Upper lobe of left lung (tissue), 6 donors: ENCODE measurements around the gene TRMT61A. TPM values are rescaled to one million over a fixed set of nuclear protein-coding genes. Genes with fewer than 3 reads are reported as not detected.

Source experiments
- ATAC-seq, 2 donors: fragments of 200-7000 bp; cut with Tn5 transposase; one replicate each; pipeline ENCODE4 v1.9.1; 2022; ENCODE audit warnings: mild to moderate bottlenecking in 2 of 2, moderate library complexity in 2 of 2; ENCODE audit not compliant: low FRiP score in 2 of 2
- DNase-seq, 2 donors: peaks; one replicate each; pipeline ENCODE4 v3.0.0-alpha.2; 2019 to 2020
- H3K27ac ChIP-seq, 4 donors: fragments of 200-600 bp; sonication (generic); one replicate each; pipeline ENCODE4 v1.5.1; 2016 to 2019
- H3K27me3 ChIP-seq, 4 donors: fragments of 200-600 bp; sonication (generic); one replicate each; pipeline ENCODE4 v1.5.1; 2017 to 2019
- H3K36me3 ChIP-seq, 4 donors: fragments of 200-600 bp; sonication (generic); one replicate each; pipeline ENCODE4 v1.5.1; 2016 to 2019
- H3K4me1 ChIP-seq, 4 donors: fragments of 200-600 bp; sonication (generic); one replicate each; pipeline ENCODE4 v1.5.1; 2018 to 2019
- H3K4me3 ChIP-seq, 4 donors: fragments of 200-600 bp; sonication (generic); one replicate each; pipeline ENCODE4 v1.5.1; 2017 to 2019; ENCODE audit warnings: mild to moderate bottlenecking in 2 of 4, moderate library complexity in 1 of 4
- H3K9me3 ChIP-seq, 4 donors: fragments of 200-600 bp; sonication (generic); one replicate each; pipeline ENCODE4 v1.5.1; 2018 to 2019
- CTCF ChIP-seq, 6 experiments: fragments of 450-650 bp in 4 of 6; fragments of 200-600 bp in 2 of 6; sonication (generic) in 2 of 6; IDR thresholded peaks; one replicate each; pipeline ENCODE4 v1.5.1; 2016 to 2019; ENCODE audit warnings: antibody characterized with exemption in 6 of 6
- EP300 ChIP-seq, 4 donors: sonication (generic); formaldehyde crosslinking; IDR thresholded peaks; one replicate each; pipeline ENCODE4 v1.5.1; 2017; ENCODE audit warnings: antibody characterized with exemption in 4 of 4, control low read depth in 2 of 4
- POLR2A ChIP-seq, 4 donors: fragments of 450-650 bp; IDR thresholded peaks; one replicate each; pipeline ENCODE4 v1.5.1; 2016 to 2017; ENCODE audit warnings: antibody characterized with exemption in 4 of 4, mild to moderate bottlenecking in 2 of 4
- POLR2AphosphoS5 ChIP-seq, 2 donors: sonication (generic); formaldehyde crosslinking; IDR thresholded peaks; one replicate each; pipeline ENCODE4 v1.5.1; 2017; ENCODE audit warnings: antibody characterized with exemption in 2 of 2
- WGBS, 2 donors: methylation state at CpG; one replicate each; pipeline ENCODE4 v1.1.5; 2017 to 2018; 5-methylcytosine and 5-hydroxymethylcytosine counted together
- total RNA-seq, 6 donors: library from RNA; depleted of rRNA in 4 of 6; stranded (reverse); fragments of >200 nt in 4 of 6; gene quantifications; one replicate each; pipeline versions ENCODE4 v1.1.0 to v1.2.1, GENCODE V29; 2016 to 2021
- donor health status: DM: no; HTN: no; CAD: no; lungs with moderate emphysema.
- donor health status: DM: no; HTN: yes; CAD: no; lungs with severe emphysema.

The TRMT61A gene
- total RNA-seq, 6 donors from 2014 or later, result 6.7 to 25.1 (median 15.0) TPM

- Histone ChIP-seq H3K4me1 (peaks cover 32 to 55% (median 37%) of the 10 kb centered on the region in 4 donors), H3K36me3 (no peaks in the 10 kb centered on the region)
- no peak for TF ChIP-seq EP300 (IDR thresholded peaks at IDR 0.05)
- TF ChIP-seq CTCF (IDR thresholded peaks at IDR 0.05), result no peak
- TF ChIP-seq POLR2AphosphoS5 (IDR thresholded peaks at IDR 0.05), result no peak
- no peak for TF ChIP-seq POLR2A (IDR thresholded peaks at IDR 0.05)
Observed at GRCh38 chr14:103547455-103547940, 18.5 kb downstream of the TRMT61A start.

GRCh38 chr14:103547941-103548462 is 19.0 kb downstream of the TRMT61A start:
- no peaks in the 10 kb centered on the region for H3K27me3 ChIP-seq
- no peaks in the 10 kb centered on the region for H3K9me3 ChIP-seq
- peaks cover 27 to 55% (median 32%) of the 10 kb centered on the region in 4 donors for H3K4me1 ChIP-seq
- H3K27ac ChIP-seq, result no peak overlapping the region
- ATAC-seq (no peak), DNase-seq (peak in 1 of 2 donors; percentile 67)
- 89 to 94% methylated on average over 16 to 18 of the region's 18 CpGs for WGBS, 2 donors
- no peaks in the 10 kb centered on the region for H3K36me3 ChIP-seq
- no peak for TF ChIP-seq POLR2AphosphoS5 (IDR thresholded peaks at IDR 0.05)
- no peak for TF ChIP-seq EP300 (IDR thresholded peaks at IDR 0.05)
- TF ChIP-seq POLR2A (IDR thresholded peaks at IDR 0.05), result no peak
- no peak for TF ChIP-seq CTCF (IDR thresholded peaks at IDR 0.05)
- no peak overlapping the region for H3K4me3 ChIP-seq

More at GRCh38 chr14:103547455-103547940, 18.5 kb downstream of the TRMT61A start:
- WGBS, 2 donors, result 90% methylated on average over 9 to 10 of the region's 11 CpGs
- Histone ChIP-seq H3K27ac (no peak overlapping the region), H3K9me3 (no peaks in the 10 kb centered on the region), H3K27me3 (no peaks in the 10 kb centered on the region), H3K4me3 (no peak overlapping the region)
- no peak for ATAC-seq
- no peak for DNase-seq

GRCh38 chr14:103548463-103549351 is 19.7 kb downstream of the TRMT61A start:
- H3K27ac ChIP-seq, result peak overlapping the region in 1 of 4 donors; percentile 85
- no peaks in the 10 kb centered on the region for H3K27me3 ChIP-seq
- peaks cover 20 to 48% (median 25%) of the 10 kb centered on the region in 4 donors for H3K4me1 ChIP-seq
- WGBS, 2 donors, result 90 to 94% methylated on average over 13 to 27 of the region's 27 CpGs
- no peaks in the 10 kb centered on the region for H3K36me3 ChIP-seq
- H3K9me3 ChIP-seq, result no peaks in the 10 kb centered on the region
- ATAC-seq (no peak), DNase-seq (peak in 1 of 2 donors; percentile 67)
- TF ChIP-seq POLR2AphosphoS5 (IDR thresholded peaks at IDR 0.05), result no peak
- TF ChIP-seq CTCF (IDR thresholded peaks at IDR 0.05), result no peak
- no peak for TF ChIP-seq POLR2A (IDR thresholded peaks at IDR 0.05)
- TF ChIP-seq EP300 (IDR thresholded peaks at IDR 0.05), result no peak
- H3K4me3 ChIP-seq, result no peak overlapping the region

- Histone ChIP-seq H3K4me1 (peaks cover 15 to 39% (median 18%) of the 10 kb centered on the region in 4 donors), H3K36me3 (peaks cover 0 to under 1% (median 0%) of the 10 kb centered on the region in 4 donors), H3K4me3 (peak overlapping the region in 1 of 4 donors; percentile 35), H3K9me3 (no peaks in the 10 kb centered on the region), H3K27me3 (no peaks in the 10 kb centered on the region), H3K27ac (peak overlapping the region in 3 of 4 donors; percentile 80 to 85 (median 80))
- peak in 1 of 2 donors; percentile 82 for DNase-seq
- no peak for ATAC-seq
- TF ChIP-seq POLR2AphosphoS5 (IDR thresholded peaks at IDR 0.05) (no peak), CTCF (IDR thresholded peaks at IDR 0.05) (no peak), EP300 (IDR thresholded peaks at IDR 0.05) (no peak), POLR2A (IDR thresholded peaks at IDR 0.05) (no peak)
- WGBS, 2 donors, result 87 to 93% methylated on average over 23 to 29 of the region's 30 CpGs
Observed at GRCh38 chr14:103549361-103550311, 20.6 kb downstream of the TRMT61A start.
